ENCODE measurements around the gene CALD1.

The CALD1 gene

GRCh38 chr7:134781171-134781570 is 1.7 kb downstream of the CALD1 start:
- H3K4me3 ChIP-seq (ENCODE audit: insufficient read depth, low read length, poor library complexity, severe bottlenecking) = no peak overlapping the region
- H3K9me3 ChIP-seq (ENCODE audit: insufficient read depth, low read length) = no peaks in the 10 kb centered on the region
- H4K20me1 ChIP-seq (ENCODE audit: low read depth, low read length) = no peaks in the 10 kb centered on the region
- H3K36me3 ChIP-seq (ENCODE audit: low read length) = no peaks in the 10 kb centered on the region
- no peaks in the 10 kb centered on the region for H3F3A ChIP-seq (ENCODE audit: insufficient read depth)
- H3K27me3 ChIP-seq (ENCODE audit: low read length) = no peaks in the 10 kb centered on the region
- H3K9me2 ChIP-seq (replicated peaks; ENCODE audit: insufficient read depth, low read length) = no peaks in the 10 kb centered on the region
- no peak overlapping the region for H3K9ac ChIP-seq (ENCODE audit: low read length)
- no peak overlapping the region for H2AFZ ChIP-seq (ENCODE audit: low read depth, low read length, severe bottlenecking)
- no peaks in the 10 kb centered on the region for H3K79me2 ChIP-seq (ENCODE audit: insufficient read depth, low read length)
- H3K27ac ChIP-seq (ENCODE audit: low read depth, low read length) = no peak overlapping the region
- H3K4me2 ChIP-seq (ENCODE audit: low read depth, low read length, poor library complexity, severe bottlenecking) = no peak overlapping the region
- no peak for TF ChIP-seq EZH2phosphoT487 (conservative IDR thresholded peaks at IDR 0.05; ENCODE audit: low read length)
- no peak for TF ChIP-seq CTCF (IDR thresholded peaks at IDR 0.05; ENCODE audit: insufficient read depth, low read length, poor library complexity, severe bottlenecking)

GRCh38 chr7:134782121-134782623 is 2.7 kb downstream of the CALD1 start:
- no peaks in the 10 kb centered on the region for H3K9me3 ChIP-seq (ENCODE audit: insufficient read depth, low read length)

GRCh38 chr7:134783294-134784069 is 4.0 kb downstream of the CALD1 start:
- H4K20me1 ChIP-seq (ENCODE audit: low read depth, low read length) = no peaks in the 10 kb centered on the region
- no peak overlapping the region for H3K4me2 ChIP-seq (ENCODE audit: low read depth, low read length, poor library complexity, severe bottlenecking)
- H3K79me2 ChIP-seq (ENCODE audit: insufficient read depth, low read length) = no peaks in the 10 kb centered on the region
- H3K4me3 ChIP-seq (ENCODE audit: insufficient read depth, low read length, poor library complexity, severe bottlenecking) = no peak overlapping the region
- H3F3A ChIP-seq (ENCODE audit: insufficient read depth) = no peaks in the 10 kb centered on the region
- no peak overlapping the region for H2AFZ ChIP-seq (ENCODE audit: low read depth, low read length, severe bottlenecking)
- TF ChIP-seq CTCF (IDR thresholded peaks at IDR 0.05; ENCODE audit: insufficient read depth, low read length, poor library complexity, severe bottlenecking) (no peak), EZH2phosphoT487 (conservative IDR thresholded peaks at IDR 0.05; ENCODE audit: low read length) (no peak)
- H3K9me2 ChIP-seq (replicated peaks; ENCODE audit: insufficient read depth, low read length) = no peaks in the 10 kb centered on the region
- no peak overlapping the region for H3K27ac ChIP-seq (ENCODE audit: low read depth, low read length)
- no peaks in the 10 kb centered on the region for H3K27me3 ChIP-seq (ENCODE audit: low read length)
- H3K9me3 ChIP-seq (ENCODE audit: insufficient read depth, low read length) = no peaks in the 10 kb centered on the region
- H3K9ac ChIP-seq (ENCODE audit: low read length) = no peak overlapping the region
- no peaks in the 10 kb centered on the region for H3K36me3 ChIP-seq (ENCODE audit: low read length)

More at GRCh38 chr7:134782121-134782623, 2.7 kb downstream of the CALD1 start:
- Histone ChIP-seq H3K27ac (ENCODE audit: low read depth, low read length) (no peak overlapping the region), H3K4me2 (ENCODE audit: low read depth, low read length, poor library complexity, severe bottlenecking) (no peak overlapping the region), H2AFZ (ENCODE audit: low read depth, low read length, severe bottlenecking) (no peak overlapping the region), H3K9me2 (replicated peaks; ENCODE audit: insufficient read depth, low read length) (no peaks in the 10 kb centered on the region), H3K79me2 (ENCODE audit: insufficient read depth, low read length) (no peaks in the 10 kb centered on the region), H3K27me3 (ENCODE audit: low read length) (no peaks in the 10 kb centered on the region), H3K36me3 (ENCODE audit: low read length) (no peaks in the 10 kb centered on the region), H3K4me3 (ENCODE audit: insufficient read depth, low read length, poor library complexity, severe bottlenecking) (no peak overlapping the region), H4K20me1 (ENCODE audit: low read depth, low read length) (no peaks in the 10 kb centered on the region), H3F3A (ENCODE audit: insufficient read depth) (no peaks in the 10 kb centered on the region), H3K9ac (ENCODE audit: low read length) (no peak overlapping the region)
- TF ChIP-seq CTCF (IDR thresholded peaks at IDR 0.05; ENCODE audit: insufficient read depth, low read length, poor library complexity, severe bottlenecking) = no peak
- TF ChIP-seq EZH2phosphoT487 (conservative IDR thresholded peaks at IDR 0.05; ENCODE audit: low read length) = no peak

Data from SU-DHL-6 (cell line).